22Rv1 (cell line): ENCODE measurements around the gene ELP4.

ENCODE experiments used
- CTCF ChIP-seq: fragments of 450-650 bp; IDR thresholded peaks from 2 replicates; pipeline ENCODE4 v1.5.1; 2017; ENCODE audit warnings: mild to moderate bottlenecking
- ZFX ChIP-seq: fragments of 450-650 bp; IDR thresholded peaks from 2 replicates; pipeline ENCODE4 v1.6.1; 2017; ENCODE audit warnings: antibody characterized with exemption, borderline replicate concordance

- TF ChIP-seq CTCF (no peak), ZFX (no peak)
Observed at GRCh38 chr11:31790649-31791048, 281.1 kb downstream of the ELP4 start.
